HG02852 (cell line): ENCODE results near the gene VSTM1.
"Not testable (repeated sequence)": the region's sequence is repeated elsewhere in the genome, so short reads cannot be mapped to it uniquely, and the experiment has no call there.

Source experiments
- ATAC-seq: cut with Tn5 transposase; IDR thresholded peaks from one replicate; pipeline ENCODE4 v1.9.1; 2021; ENCODE audit warnings: mild to moderate bottlenecking, moderate library complexity; ENCODE audit not compliant: unreplicated experiment

Gene VSTM1

GRCh38 chr19:54074851-54075250 is 11.2 kb upstream of the VSTM1 start:
- ATAC-seq: no peak

GRCh38 chr19:54073829-54074228 is 10.1 kb upstream of the VSTM1 start:
- ATAC-seq: no peak

GRCh38 chr19:54069470-54069869 is 5.8 kb upstream of the VSTM1 start:
- ATAC-seq: no peak

- no peak for ATAC-seq
Observed at GRCh38 chr19:54062643-54063042, 1.1 kb downstream of the VSTM1 start.

- ATAC-seq: no peak
Observed at GRCh38 chr19:54047616-54048015, 16.1 kb downstream of the VSTM1 start.

- ATAC-seq: no peak
Observed at GRCh38 chr19:54045771-54046170, 17.9 kb downstream of the VSTM1 start.

- no peak for ATAC-seq
Observed at GRCh38 chr19:54042989-54043388, 20.7 kb downstream of the VSTM1 start.

- ATAC-seq: no peak
Observed at GRCh38 chr19:54041969-54042606, 21.6 kb downstream of the VSTM1 start.

- ATAC-seq: no peak
Observed at GRCh38 chr19:54040003-54040402, 23.7 kb downstream of the VSTM1 start.

- ATAC-seq: not testable (repeated sequence)
Observed at GRCh38 chr19:54036542-54036941, 27.2 kb downstream of the VSTM1 start.

- ATAC-seq: no peak
Observed at GRCh38 chr19:54035215-54036178, 28.2 kb downstream of the VSTM1 start.

- ATAC-seq: no peak
Observed at GRCh38 chr19:54030895-54031586, 32.7 kb downstream of the VSTM1 start.

- ATAC-seq: no peak
Observed at GRCh38 chr19:54029930-54030490, 33.7 kb downstream of the VSTM1 start.

GRCh38 chr19:54029301-54029700 is 34.4 kb downstream of the VSTM1 start:
- ATAC-seq: no peak

GRCh38 chr19:54026656-54027055 is 37.0 kb downstream of the VSTM1 start:
- no peak for ATAC-seq

- no peak for ATAC-seq
Observed at GRCh38 chr19:54024660-54025059, 39.0 kb downstream of the VSTM1 start.

- ATAC-seq: no peak
Observed at GRCh38 chr19:54023191-54023590, 40.5 kb downstream of the VSTM1 start.

- no peak for ATAC-seq
Observed at GRCh38 chr19:54021932-54022331, 41.8 kb downstream of the VSTM1 start.

GRCh38 chr19:54021363-54021762 is 42.3 kb downstream of the VSTM1 start:
- no peak for ATAC-seq

- ATAC-seq: no peak
Observed at GRCh38 chr19:54017261-54017660, 46.4 kb downstream of the VSTM1 start.

GRCh38 chr19:54014920-54015560 is 48.7 kb downstream of the VSTM1 start:
- no peak for ATAC-seq
